AG08395 (cell line): ENCODE data around the gene PAX6.

Experiments used
- DNase-seq: peaks from one replicate; pipeline ENCODE4 v3.0.0; 2012; ENCODE audit warnings: mixed read lengths, low spot score

PAX6 gene

DNA sequence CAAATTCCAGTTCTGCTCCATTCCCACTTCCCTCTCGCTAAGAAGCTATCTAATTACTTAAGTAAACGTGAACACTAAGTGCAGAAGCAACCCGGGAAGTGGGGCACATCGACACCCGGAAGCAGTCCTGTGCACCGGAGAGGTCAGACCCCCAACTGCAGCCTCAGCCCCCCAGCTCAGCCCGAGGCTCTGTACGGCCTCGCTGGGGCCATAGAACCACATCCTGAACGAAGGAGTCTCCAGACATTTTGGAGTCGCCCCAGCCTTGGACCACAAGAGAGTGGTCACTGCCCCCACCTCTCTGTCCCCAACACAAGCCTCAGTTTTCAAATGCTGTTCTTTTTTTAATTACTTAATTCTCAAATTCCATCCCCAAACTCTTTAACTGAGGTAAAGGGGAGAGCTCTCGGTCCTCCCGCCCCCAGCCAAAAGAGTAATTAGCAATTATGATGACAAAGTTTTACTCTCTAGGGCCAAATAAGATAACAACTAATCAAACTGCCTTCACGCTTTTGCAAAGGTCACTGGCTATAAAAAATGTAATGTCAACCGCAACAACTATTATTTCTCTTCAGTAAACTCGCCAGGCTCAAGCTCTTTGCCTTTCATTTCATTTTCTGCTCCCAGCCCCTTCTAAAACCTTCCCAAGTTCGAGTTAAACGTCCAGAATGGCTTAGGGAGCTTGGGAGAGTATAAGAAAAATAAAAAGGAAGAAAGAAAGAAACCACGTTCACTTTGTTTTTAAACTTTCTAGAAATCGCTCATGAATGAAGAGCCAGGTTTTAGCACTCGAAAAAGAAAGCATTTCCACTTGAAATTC lies 2.2 kb downstream of the PAX6 start:
- no peak for DNase-seq

DNA sequence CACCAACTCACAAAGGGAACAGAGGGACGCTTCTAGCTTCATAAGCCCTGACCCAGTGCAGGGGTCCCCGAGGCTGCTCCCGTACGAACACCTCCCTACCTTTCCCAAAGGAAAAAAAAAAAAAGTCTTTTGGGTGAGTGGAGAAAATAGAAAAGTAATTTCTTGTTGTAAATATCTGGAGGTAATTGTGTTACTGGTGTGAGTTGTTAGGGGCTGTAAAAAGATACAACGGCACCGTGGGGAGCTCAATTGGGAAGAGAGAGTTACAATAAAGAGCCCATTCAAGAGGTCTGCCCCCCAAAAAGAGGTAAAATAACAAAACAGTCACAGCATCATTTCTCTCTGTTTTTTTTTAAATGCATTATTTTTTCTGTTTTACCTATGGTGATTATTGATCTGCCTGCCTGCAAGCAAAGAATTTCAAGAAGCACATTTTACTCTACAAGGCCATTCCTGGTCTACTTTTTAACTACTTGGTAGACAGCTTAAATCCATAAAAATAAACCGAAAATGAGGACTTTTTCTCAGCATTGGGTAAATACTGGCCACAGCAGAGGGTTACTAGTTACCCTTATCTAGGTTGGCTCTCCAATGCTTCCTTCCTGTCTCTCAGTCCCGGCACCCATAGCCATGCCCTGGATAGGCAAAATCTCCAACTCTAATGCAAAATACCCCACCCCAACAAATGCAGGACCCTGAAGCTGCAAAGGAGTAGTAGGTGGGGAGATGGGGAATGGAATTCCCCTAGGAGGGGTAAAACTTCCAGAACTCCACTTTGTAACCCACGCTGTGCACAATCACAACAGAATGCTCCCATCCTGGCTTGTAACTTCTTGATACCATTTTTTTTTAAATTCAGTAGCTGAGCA lies 3.1 kb downstream of the PAX6 start:
- no peak for DNase-seq

- DNase-seq: no peak
These were observed 4.0 kb downstream of the PAX6 start for GRCh38 chr11:31806928-31807798.

DNA sequence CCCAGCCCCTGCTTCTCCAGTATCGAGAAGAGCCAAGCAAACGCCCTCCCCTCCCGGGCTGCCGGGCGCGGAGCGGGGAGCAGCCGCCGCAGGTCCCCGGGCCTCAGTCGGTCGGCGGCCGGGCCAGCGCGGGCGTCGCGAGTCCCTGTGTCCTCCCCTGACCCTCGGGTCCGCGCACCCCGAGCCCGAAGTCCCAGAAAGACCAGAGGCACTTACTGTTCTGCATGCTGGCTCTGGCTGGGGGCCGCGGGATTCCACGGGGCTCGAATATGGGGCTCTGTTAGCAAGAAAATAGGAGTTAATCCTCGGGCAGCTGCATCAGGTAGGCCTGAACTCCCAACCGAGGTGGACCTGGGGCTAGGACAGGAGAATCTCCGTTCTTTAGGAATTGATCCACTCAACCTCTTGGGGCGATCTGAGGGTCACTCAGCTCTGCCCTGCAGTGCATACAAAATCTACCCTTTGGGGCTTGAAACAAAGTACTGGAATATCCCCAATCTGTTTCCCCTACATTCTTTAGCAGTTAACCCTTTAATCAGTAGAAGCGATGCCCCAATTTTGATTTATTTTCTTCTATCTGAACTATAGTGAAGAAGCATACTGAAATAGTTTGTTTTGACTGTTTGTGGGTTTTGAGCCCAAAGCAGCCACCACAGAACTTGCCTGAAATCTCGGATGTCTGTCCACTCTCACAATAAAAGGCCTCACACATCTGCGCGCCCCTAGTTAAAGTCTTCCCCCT lies 4.8 kb downstream of the PAX6 start:
- no peak for DNase-seq

DNA sequence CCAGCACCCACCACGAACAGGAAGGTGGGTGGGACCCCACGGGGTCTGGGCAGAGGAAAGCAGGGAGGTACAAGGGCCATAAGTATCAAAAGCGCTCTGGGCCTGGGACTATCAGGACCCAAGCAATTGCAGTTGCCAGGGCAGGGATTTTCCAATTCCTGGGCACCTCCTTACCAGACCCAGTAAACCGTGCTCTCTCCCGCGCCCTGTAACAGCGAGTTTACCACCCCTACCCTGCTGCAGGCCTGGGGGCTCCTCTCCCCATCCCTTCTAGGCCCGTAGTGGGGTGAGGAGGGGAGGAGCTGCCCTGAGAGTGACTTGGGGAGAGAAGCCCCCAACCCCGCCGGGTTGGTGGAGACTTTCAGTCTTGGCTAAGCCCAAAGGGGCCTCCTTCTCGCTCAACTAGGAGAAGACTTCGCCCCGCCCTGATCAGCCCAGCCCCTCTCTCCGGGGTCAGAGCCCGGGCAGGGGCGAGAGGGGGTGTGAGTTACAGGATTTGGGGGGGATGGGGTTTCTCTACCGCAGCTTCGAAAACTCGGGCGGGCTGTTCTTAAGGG lies 5.4 kb downstream of the PAX6 start:
- no peak for DNase-seq

- no peak for DNase-seq
These were observed 6.0 kb downstream of the PAX6 start for GRCh38 chr11:31805037-31805628.

- no peak for DNase-seq
These were observed 6.6 kb downstream of the PAX6 start for GRCh38 chr11:31804312-31805036.

DNA sequence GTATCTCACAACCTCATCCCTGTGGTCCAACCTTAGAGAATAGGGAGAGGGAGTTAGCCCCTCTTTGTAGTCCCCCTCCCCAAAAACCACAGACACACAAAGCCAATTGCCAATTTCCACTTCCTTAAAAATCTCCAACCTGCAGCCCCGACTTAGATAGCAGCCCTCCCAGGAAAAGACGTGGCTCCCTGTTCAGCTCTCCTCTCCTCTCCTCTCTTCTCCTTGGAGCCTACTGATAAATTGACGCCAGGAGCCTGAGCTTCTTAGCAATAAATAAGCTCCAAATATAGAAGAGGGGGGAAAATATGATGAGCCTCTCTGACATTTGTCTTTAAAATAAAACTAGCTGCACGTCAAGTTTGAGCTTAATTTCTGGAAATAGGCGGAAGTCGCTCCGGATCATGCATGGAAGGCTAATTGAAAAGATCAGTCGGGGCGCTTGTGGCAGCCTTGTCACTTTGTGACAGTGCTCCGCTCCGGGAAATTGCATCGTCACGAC lies 7.3 kb downstream of the PAX6 start:
- DNase-seq: no peak

DNA sequence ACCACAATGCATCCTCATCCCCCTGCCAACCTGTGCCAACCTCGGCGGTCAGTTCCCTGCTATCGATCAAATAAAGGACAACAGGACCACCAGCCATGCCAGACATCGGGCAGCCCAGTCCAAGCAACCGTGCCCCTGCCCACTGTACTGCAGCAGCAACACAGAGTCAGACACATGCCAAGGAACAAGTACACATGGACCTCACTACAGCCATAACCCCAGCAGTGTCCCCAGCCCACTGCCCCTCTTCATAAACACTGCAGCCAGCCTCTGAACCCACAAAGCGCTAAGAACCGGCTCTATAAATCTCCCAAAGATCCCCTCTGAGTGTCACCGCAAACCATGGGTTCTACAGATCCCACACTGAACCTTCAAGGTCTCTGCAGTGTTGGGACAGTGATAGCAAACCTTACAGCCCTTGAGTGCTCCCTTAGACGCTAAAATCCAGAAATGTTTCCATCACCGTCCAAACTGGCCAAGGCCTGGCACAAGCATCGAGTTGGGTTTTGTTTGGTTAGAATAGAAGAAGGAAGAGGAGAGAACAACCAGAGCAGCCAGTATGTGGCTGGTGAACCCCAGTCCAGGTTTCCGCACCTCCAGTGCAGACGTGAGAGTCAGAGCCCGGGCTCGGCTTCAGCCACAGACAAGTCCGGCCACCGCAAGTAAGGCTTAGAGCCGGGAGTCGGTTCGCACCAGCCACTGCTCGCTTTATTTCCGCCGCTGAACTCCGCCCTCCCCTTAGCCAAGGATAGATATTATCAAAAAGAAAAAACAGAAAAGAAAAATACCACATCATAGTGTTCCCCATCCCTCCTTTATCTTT lies 7.9 kb downstream of the PAX6 start:
- DNase-seq: no peak

DNA sequence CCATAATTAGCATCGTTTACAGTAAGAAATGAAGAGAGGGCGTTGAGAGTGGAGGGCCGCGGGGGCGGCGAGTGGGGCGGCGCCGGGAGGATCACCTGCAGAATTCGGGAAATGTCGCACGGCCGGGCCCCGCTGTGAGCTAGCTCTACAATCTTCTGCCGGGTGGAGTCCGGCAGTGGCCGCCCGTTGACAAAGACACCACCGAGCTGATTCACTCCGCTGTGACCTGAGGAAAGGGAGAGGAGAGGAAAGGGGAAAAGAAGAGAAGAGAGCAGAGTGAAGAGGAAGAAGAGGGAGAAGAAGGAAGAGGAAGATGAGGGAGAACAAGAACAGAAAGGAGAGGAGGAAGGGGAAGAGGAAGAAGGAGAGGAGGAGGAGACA lies 8.5 kb downstream of the PAX6 start:
- no peak for DNase-seq

GRCh38 chr11:31802000-31802551 lies 9.0 kb downstream of the PAX6 start:
- DNase-seq: no peak

GRCh38 chr11:31801298-31801702 lies 9.8 kb downstream of the PAX6 start:
- DNase-seq: no peak

DNA sequence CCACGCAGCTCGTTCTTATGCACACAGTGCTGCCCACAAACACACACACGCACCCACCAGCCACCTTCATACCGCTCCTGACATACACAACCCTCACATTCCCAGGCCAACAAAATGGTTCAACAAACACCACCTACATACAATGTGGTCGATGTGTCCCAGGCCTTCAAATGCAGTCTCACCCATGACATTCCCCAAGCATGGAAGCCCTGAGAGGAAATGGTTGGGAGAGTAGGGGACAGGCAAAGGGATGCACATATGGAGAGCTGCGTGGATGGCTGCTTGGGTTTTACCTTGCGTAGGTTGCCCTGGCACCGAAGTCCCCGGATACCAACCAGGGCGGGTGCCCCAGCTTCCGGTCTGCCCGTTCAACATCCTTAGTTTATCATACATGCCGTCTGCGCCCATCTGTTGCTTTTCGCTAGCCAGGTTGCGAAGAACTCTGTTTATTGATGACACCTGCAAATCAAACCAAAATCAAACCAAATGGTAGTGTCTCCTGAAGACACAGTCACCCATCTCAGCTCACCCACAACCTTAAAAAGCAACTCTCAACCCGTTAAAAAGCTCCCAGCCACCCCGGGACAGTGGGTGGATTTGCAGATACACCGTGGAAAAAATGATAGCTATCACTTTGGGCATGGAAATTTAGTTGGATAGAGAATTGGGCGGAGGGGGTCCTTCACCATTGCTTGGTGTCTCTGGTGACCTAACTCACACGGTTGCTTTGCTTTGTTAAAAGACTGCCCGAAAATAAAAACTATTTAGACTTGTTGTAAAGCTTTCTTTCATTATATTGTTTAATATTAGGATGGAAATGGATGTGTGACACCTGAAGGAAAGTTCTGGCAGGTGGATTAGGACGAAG lies 10.5 kb downstream of the PAX6 start:
- no peak for DNase-seq

GRCh38 chr11:31799435-31800397 lies 11.4 kb downstream of the PAX6 start:
- no peak for DNase-seq

- DNase-seq: no peak
These were observed 12.3 kb downstream of the PAX6 start for GRCh38 chr11:31798554-31799434.
